Measurements from ENCODE around the gene PID1.

PID1 gene

DNA sequence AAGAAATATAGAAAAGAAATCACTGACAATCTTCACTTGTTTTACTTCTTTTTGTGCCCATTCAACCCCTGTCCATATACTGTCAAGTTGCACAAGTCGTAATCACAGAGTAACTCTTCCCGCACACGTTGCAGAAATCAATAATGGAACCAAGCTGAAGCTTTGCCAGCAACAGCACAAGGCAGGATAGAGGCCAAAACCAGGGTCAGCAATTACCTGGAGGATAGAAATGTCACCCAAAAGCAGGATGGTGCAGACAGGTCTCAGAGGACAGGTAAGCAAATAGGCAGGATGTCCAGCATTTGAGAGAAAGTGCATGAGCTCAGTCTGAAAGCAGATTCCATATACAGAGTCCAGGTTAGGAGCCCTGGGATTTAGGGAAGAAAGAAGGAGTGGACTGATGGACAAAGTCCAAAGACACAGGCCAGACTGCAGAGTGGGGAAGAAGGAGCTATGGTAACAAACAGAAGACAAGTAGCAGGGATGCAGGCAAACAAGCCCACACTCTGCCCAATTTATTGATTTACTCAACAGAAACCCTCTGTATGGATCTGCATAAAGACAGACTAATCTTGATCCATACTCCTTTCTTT, 52.7 kb downstream of the PID1 start:
- no peak for DNase-seq (ENCODE audit: low read depth)
- no peak for TF ChIP-seq MYC (IDR thresholded peaks at IDR 0.05; ENCODE audit: low read depth, low read length)
- TF ChIP-seq POLR2A (IDR thresholded peaks at IDR 0.05; ENCODE audit: extremely low read depth, insufficient read length) = no peak
- TF ChIP-seq, protein P1, sequence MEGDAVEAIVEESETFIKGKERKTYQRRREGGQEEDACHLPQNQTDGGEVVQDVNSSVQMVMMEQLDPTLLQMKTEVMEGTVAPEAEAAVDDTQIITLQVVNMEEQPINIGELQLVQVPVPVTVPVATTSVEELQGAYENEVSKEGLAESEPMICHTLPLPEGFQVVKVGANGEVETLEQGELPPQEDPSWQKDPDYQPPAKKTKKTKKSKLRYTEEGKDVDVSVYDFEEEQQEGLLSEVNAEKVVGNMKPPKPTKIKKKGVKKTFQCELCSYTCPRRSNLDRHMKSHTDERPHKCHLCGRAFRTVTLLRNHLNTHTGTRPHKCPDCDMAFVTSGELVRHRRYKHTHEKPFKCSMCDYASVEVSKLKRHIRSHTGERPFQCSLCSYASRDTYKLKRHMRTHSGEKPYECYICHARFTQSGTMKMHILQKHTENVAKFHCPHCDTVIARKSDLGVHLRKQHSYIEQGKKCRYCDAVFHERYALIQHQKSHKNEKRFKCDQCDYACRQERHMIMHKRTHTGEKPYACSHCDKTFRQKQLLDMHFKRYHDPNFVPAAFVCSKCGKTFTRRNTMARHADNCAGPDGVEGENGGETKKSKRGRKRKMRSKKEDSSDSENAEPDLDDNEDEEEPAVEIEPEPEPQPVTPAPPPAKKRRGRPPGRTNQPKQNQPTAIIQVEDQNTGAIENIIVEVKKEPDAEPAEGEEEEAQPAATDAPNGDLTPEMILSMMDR (IDR thresholded peaks at IDR 0.05; ENCODE audit: low read depth, low read length) = no peak
- TF ChIP-seq MAX (IDR thresholded peaks at IDR 0.05; ENCODE audit: low read depth, low read length) = no peak
- no peak overlapping the region for H3K4me3 ChIP-seq (ENCODE audit: low read depth, low read length)

- H3K4me3 ChIP-seq (ENCODE audit: low read depth, low read length) = no peak overlapping the region
- TF ChIP-seq, protein P1 (IDR thresholded peaks at IDR 0.05; ENCODE audit: low read depth, low read length) = no peak
- TF ChIP-seq MYC (IDR thresholded peaks at IDR 0.05; ENCODE audit: low read depth, low read length) = no peak
- no peak for TF ChIP-seq MAX (IDR thresholded peaks at IDR 0.05; ENCODE audit: low read depth, low read length)
- no peak for TF ChIP-seq POLR2A (IDR thresholded peaks at IDR 0.05; ENCODE audit: extremely low read depth, insufficient read length)
- no peak for DNase-seq (ENCODE audit: low read depth)
Observed at GRCh38 chr2:229212241-229212640, 58.8 kb downstream of the PID1 start.

DNA sequence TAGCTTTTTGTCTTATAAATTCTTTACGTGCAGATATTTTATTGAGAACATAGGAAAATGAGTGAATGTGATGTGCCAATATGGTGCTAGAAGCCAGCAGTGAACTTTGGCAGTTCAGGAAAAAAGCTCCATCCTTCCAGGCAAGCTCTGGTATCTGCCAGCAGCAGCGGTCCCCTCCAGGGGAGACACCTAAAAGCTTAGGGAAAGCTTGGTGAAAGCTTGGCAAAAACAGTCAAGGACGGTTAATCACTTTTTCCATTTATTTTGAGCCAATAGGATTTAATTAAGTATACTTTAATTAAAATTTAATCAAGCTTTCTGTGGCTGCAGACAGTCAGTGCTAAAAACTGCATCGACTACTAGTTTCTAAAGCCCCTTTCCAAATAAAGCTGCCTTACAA, 60.4 kb downstream of the PID1 start:
- no peak overlapping the region for H3K4me3 ChIP-seq (ENCODE audit: low read depth, low read length)
- no peak for DNase-seq (ENCODE audit: low read depth)
- TF ChIP-seq MYC (IDR thresholded peaks at IDR 0.05; ENCODE audit: low read depth, low read length) = no peak
- no peak for TF ChIP-seq POLR2A (IDR thresholded peaks at IDR 0.05; ENCODE audit: extremely low read depth, insufficient read length)
- no peak for TF ChIP-seq MAX (IDR thresholded peaks at IDR 0.05; ENCODE audit: low read depth, low read length)
- TF ChIP-seq, protein P1 (IDR thresholded peaks at IDR 0.05; ENCODE audit: low read depth, low read length) = no peak

DNA sequence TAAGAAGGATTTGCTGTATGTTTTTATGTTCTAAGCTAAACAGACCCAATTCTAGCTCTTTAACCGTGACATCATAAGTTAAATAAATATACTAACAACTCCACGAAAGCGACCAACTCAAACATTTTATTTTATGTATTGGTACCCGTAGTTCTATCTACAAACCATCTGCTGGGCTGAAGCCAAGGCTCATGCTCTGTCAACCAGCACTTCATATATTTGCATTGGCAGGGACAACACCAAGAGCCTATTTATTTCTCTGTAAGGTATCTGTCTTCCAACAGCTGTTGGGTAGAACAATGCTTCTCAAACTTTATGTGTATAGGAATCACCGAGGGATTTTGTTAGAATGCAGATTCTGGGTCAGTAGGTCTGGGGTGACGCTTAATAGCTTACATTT, 64.5 kb downstream of the PID1 start:
- TF ChIP-seq MYC (IDR thresholded peaks at IDR 0.05; ENCODE audit: low read depth, low read length) = no peak
- TF ChIP-seq, protein P1 (IDR thresholded peaks at IDR 0.05; ENCODE audit: low read depth, low read length) = no peak
- no peak for TF ChIP-seq POLR2A (IDR thresholded peaks at IDR 0.05; ENCODE audit: extremely low read depth, insufficient read length)
- TF ChIP-seq MAX (IDR thresholded peaks at IDR 0.05; ENCODE audit: low read depth, low read length) = no peak
- no peak overlapping the region for H3K4me3 ChIP-seq (ENCODE audit: low read depth, low read length)
- DNase-seq (ENCODE audit: low read depth) = no peak

DNA sequence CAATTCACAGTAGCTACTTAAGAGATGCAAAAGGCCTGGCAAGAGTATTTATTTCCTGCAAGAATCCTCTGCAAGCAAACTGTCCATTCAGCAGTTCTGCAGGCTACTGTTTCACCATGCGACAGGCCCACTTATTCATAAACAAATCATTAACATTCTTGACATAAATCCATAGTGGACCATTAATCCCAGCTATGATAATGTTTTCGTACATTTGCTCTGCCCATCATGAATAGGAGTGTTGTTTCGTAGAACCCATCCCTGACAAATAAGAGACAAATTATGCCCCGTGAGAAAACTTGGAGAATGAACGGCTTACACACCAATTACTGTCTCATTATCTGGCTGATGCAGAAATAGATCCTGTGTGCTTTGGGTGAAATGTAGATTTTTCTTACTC, 65.4 kb downstream of the PID1 start:
- TF ChIP-seq, protein P1 (IDR thresholded peaks at IDR 0.05; ENCODE audit: low read depth, low read length) = no peak
- TF ChIP-seq MYC (IDR thresholded peaks at IDR 0.05; ENCODE audit: low read depth, low read length) (no peak), MAX (IDR thresholded peaks at IDR 0.05; ENCODE audit: low read depth, low read length) (no peak), POLR2A (IDR thresholded peaks at IDR 0.05; ENCODE audit: extremely low read depth, insufficient read length) (no peak)
- no peak for DNase-seq (ENCODE audit: low read depth)
- no peak overlapping the region for H3K4me3 ChIP-seq (ENCODE audit: low read depth, low read length)

Measured in NB4 (cell line).